ENCODE data around the gene CACNA2D2.

CACNA2D2 gene

GRCh38 chr3:50365080-50365841 is 138.2 kb downstream of the CACNA2D2 start:
- Histone ChIP-seq H3K4me2 (ENCODE audit: low read length) (peak overlapping the region; percentile 97), H2AFZ (ENCODE audit: low read length) (no peak overlapping the region), H3K9me2 (ENCODE audit: low read depth, low read length) (no peaks in the 10 kb centered on the region), H3K36me3 (ENCODE audit: insufficient read depth, low read length) (no peaks in the 10 kb centered on the region), H3K4me3 (ENCODE audit: low read depth, low read length, poor library complexity, severe bottlenecking) (peak overlapping the region; percentile 66), H4K20me1 (ENCODE audit: insufficient read depth, low read length) (no peaks in the 10 kb centered on the region), H3K27me3 (ENCODE audit: insufficient read depth, low read length) (peaks cover 6% of the 10 kb centered on the region), H3K9ac (ENCODE audit: low read length) (peak overlapping the region; percentile 69), H3K79me2 (ENCODE audit: insufficient read depth, low read length) (no peaks in the 10 kb centered on the region), H3F3A (ENCODE audit: insufficient read depth, low read length) (no peaks in the 10 kb centered on the region), H3K9me3 (ENCODE audit: low read length) (no peaks in the 10 kb centered on the region), H3K4me1 (ENCODE audit: insufficient read depth, low read length, severe bottlenecking) (peaks cover 11% of the 10 kb centered on the region), H3K27ac (ENCODE audit: low read depth, low read length, poor library complexity, severe bottlenecking) (no peak overlapping the region)
- TF ChIP-seq, protein P1, sequence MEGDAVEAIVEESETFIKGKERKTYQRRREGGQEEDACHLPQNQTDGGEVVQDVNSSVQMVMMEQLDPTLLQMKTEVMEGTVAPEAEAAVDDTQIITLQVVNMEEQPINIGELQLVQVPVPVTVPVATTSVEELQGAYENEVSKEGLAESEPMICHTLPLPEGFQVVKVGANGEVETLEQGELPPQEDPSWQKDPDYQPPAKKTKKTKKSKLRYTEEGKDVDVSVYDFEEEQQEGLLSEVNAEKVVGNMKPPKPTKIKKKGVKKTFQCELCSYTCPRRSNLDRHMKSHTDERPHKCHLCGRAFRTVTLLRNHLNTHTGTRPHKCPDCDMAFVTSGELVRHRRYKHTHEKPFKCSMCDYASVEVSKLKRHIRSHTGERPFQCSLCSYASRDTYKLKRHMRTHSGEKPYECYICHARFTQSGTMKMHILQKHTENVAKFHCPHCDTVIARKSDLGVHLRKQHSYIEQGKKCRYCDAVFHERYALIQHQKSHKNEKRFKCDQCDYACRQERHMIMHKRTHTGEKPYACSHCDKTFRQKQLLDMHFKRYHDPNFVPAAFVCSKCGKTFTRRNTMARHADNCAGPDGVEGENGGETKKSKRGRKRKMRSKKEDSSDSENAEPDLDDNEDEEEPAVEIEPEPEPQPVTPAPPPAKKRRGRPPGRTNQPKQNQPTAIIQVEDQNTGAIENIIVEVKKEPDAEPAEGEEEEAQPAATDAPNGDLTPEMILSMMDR (IDR thresholded peaks at IDR 0.05; ENCODE audit: low read length), result peak; percentile 18; the same call in 1 of the 2 replicates
- TF ChIP-seq EZH2 (IDR thresholded peaks at IDR 0.05; ENCODE audit: borderline replicate concordance, low read length), result no peak

- Histone ChIP-seq H3K4me2 (ENCODE audit: low read length) (peak overlapping the region; percentile 59), H3K4me1 (ENCODE audit: insufficient read depth, low read length, severe bottlenecking) (peaks cover 17% of the 10 kb centered on the region), H3K36me3 (ENCODE audit: insufficient read depth, low read length) (no peaks in the 10 kb centered on the region), H3K9me2 (ENCODE audit: low read depth, low read length) (no peaks in the 10 kb centered on the region), H3K27me3 (ENCODE audit: insufficient read depth, low read length) (peaks cover 1% of the 10 kb centered on the region), H3K27ac (ENCODE audit: low read depth, low read length, poor library complexity, severe bottlenecking) (no peak overlapping the region), H2AFZ (ENCODE audit: low read length) (no peak overlapping the region), H4K20me1 (ENCODE audit: insufficient read depth, low read length) (no peaks in the 10 kb centered on the region), H3K79me2 (ENCODE audit: insufficient read depth, low read length) (no peaks in the 10 kb centered on the region), H3K9me3 (ENCODE audit: low read length) (no peaks in the 10 kb centered on the region), H3K4me3 (ENCODE audit: low read depth, low read length, poor library complexity, severe bottlenecking) (peak overlapping the region; percentile 66), H3F3A (ENCODE audit: insufficient read depth, low read length) (no peaks in the 10 kb centered on the region), H3K9ac (ENCODE audit: low read length) (peak overlapping the region; percentile 37; the same call in 1 of the 2 replicates)
- no peak for TF ChIP-seq EZH2 (IDR thresholded peaks at IDR 0.05; ENCODE audit: borderline replicate concordance, low read length)
- TF ChIP-seq, protein P1 (IDR thresholded peaks at IDR 0.05; ENCODE audit: low read length), result no peak
These were observed 138.8 kb downstream of the CACNA2D2 start for GRCh38 chr3:50364573-50365079.

DNA sequence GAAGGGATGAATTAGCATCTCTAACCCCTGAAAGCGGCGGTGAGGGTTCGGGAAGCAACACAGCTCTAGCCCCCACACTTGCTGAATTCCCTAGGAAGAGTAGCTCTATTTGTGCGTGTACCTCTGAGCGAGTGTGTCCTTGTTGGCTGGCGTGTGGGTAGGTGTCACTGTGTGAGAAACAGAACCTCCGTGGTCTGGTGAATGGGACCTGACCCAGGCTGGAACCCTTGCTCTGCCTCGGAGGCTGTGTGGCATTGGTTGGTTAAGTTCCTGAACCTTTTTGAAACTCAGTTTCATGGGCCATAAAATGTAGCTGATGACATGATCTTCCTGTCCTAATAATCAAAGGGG is 143.7 kb downstream of the CACNA2D2 start:
- no peak overlapping the region for H2AFZ ChIP-seq (ENCODE audit: low read length)
- H3K9me3 ChIP-seq (ENCODE audit: low read length), result no peaks in the 10 kb centered on the region
- H4K20me1 ChIP-seq (ENCODE audit: insufficient read depth, low read length), result no peaks in the 10 kb centered on the region
- no peaks in the 10 kb centered on the region for H3K27me3 ChIP-seq (ENCODE audit: insufficient read depth, low read length)
- peaks cover 40% of the 10 kb centered on the region for H3K4me1 ChIP-seq (ENCODE audit: insufficient read depth, low read length, severe bottlenecking)
- peaks cover 10% of the 10 kb centered on the region; the same call in 1 of the 2 replicates for H3K36me3 ChIP-seq (ENCODE audit: insufficient read depth, low read length)
- no peak for TF ChIP-seq EZH2 (IDR thresholded peaks at IDR 0.05; ENCODE audit: borderline replicate concordance, low read length)
- TF ChIP-seq, protein P1 (IDR thresholded peaks at IDR 0.05; ENCODE audit: low read length), result no peak
- H3K9me2 ChIP-seq (ENCODE audit: low read depth, low read length), result no peaks in the 10 kb centered on the region
- H3K27ac ChIP-seq (ENCODE audit: low read depth, low read length, poor library complexity, severe bottlenecking), result no peak overlapping the region
- no peaks in the 10 kb centered on the region for H3F3A ChIP-seq (ENCODE audit: insufficient read depth, low read length)
- H3K79me2 ChIP-seq (ENCODE audit: insufficient read depth, low read length), result no peaks in the 10 kb centered on the region
- peak overlapping the region; percentile 71 for H3K4me3 ChIP-seq (ENCODE audit: low read depth, low read length, poor library complexity, severe bottlenecking)
- H3K9ac ChIP-seq (ENCODE audit: low read length), result peak overlapping the region; percentile 36; the same call in 1 of the 2 replicates
- H3K4me2 ChIP-seq (ENCODE audit: low read length), result peak overlapping the region; percentile 67

Measured in OCI-LY1 (cell line).